NCI-H774 (cell line): Measurements from ENCODE around the gene PLA2G7.
"Not testable (repeated sequence)": the region's sequence is repeated elsewhere in the genome, so short reads cannot be mapped to it uniquely, and the experiment has no call there.

Experiments used
- DNase-seq: peaks from one replicate; lab custom pipeline; 2025; lab: John Stamatoyannopoulos, UW

Gene PLA2G7

DNA sequence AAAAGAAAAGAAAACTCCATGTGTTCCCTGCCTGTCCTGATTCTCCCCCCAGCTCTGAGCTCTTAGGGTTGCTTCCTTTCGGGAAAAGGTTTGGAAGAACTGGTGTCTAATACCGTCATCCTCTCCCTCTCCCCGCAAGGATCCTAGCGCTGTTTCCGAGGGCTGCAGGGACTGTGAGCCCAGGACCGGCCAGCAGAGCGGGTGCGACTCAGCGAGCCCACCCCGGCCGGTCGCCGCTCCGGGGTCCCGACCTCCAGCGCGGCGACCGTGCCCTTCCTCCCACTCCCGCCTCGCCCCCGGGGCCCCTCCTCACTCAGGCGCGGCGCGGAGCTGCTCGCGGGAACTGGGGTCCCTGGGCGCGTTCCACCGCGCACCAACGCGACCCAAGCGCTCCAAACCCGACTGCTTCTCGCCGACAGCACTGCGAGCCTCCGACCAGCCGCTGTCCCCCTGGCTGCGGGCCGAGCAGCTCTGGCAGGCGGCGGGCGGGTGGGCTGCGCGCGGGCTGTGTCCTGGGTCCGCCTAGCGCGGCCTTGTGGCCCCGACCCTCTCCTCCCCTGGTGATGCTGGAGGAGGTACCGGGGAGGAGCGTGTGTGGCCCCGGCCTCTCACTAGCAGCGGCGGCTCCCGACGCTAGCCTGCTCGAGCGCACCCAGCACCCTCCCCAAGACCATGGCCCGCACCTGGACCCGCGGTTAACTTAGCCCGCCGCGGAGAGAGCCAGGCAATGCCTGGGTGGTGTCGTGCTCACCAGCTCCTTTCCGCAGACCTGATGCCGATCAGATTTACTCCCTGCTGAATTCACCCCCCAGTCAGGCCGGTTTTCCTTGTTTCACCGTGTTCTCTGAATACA is at the start of gene PLA2G7:
Gene PLA2G7 (minus strand): TSS at position 509 of the 853 bp plus-strand sequence. CDS start 12,484 bp downstream, outside the sequence.
- DNase-seq: no peak

DNA sequence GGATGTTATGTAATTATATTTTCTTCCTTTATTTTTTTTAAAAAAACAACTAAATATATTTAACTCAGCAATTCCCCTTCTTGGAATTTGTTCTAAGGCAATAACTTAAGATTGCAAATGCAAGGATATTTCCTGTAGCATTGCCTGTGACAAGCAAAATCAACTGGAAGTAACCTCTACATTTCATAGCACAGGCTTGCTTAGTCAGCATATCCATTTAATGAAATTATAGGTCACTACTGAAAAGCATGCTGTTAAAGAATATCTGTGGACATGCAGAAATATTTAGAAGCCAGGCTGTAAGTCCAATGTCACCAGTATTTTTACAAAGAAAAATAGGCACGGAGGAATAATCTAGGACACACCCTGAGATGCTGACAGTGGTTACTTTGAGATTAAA is 49.4 kb upstream of the PLA2G7 start:
- no peak for DNase-seq

DNA sequence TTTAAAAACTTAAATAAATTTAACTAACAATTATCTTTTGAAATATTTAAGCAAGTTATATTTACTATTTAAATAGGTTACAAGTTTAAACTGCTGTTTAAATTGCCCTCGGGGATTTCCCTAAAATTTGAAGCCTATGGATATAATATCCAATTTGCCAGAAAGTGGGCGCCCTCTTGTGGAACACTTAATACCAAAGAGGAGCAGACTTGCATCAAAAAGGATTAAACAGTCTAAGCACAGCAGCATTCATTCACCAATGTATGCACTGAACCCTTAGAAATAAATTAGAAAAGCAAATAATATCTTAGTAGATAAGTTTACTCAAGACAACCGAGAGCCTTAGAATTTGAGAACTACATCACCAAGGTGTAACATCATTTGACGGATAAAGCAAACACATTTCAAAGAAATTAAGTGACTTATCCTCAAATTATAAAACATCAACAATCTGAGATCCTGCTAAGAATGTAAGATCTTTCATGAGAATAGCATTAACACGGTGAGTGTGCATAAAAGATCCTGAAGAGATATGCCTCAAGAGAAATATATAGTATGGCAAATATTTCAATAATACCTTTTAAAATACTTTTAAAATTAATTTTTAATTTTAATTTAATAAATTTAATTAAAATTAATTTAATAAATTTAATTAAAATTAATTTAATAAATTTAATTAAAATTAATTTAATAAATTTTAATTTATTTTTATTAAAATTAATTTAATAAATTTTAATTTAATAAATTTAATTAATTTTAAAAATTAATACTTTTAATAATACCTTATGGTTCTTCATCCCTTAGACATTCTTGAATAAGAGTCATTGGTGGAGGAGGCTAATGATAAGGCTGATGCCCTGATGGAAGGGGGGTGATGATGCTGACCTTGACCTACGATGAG is 46.6 kb upstream of the PLA2G7 start:
- DNase-seq: peak; percentile 62

DNA sequence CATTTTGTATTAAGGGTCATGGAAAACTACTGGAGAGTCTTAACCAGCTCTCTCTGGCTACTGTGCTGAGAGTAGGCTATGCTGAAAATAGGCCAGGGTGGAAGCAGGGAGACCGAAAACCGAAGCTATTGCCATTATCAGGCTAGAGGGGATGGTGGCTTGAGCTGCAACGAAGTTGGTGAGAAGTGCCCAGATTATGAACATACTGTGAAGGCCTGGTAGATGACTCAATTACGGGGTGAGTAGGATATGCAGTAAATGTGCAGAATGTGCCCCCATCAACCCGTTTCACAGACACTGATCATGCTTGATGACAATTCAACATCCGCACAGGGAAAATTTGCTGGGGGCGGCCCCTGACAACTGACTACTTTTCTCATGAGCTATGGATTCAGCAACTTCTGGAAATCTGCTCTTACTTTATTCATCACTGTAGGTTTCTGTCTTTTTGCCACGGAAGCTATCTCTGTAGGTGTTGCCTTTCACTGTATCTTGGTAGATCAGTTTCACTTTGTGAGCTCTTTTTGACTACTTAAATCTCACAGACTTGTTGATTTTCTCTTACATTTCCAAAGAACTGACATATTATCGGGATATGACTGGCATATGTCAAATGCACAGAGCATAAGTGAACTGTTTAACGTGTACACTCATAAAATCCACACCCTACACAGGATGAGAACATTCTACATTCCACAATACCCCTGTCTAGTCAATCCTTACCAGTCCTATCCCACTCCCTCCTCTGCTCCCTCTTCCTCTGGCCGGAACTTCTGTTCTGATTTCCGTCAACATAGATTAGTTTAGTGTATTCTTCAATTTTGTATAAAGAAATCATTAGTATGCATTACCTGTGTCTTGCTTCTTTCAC is 42.5 kb upstream of the PLA2G7 start:
- DNase-seq: no peak

DNA sequence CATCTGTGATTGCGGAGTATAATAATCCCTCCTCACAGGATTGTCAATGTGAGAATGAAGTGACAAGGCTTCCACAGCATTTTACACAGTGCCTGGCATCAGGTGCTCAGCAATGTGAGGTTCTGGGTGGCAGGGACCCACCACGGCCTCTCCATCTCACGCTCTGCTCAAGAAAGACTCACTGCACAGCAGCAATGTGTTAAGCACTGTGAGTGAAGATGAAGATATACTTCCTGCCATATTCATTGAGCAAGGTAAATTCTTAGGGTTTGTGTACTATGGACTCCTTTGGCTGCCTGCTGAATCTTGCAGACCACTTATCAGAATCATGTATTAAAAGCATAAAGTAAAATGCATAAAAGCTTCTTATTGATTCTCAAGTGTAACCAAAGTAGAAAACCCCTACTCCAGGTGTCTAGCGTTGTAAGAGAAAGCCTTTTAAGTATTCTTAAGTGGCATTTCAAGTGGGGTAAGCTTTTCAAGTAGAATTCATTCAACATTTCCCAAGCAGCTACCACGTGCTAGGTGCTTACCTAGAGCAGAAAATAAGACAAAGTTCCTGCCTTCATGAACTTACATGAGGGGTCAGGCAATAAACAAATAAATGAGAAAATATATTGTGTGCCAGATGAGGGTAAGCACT is 41.0 kb upstream of the PLA2G7 start:
- no peak for DNase-seq

DNA sequence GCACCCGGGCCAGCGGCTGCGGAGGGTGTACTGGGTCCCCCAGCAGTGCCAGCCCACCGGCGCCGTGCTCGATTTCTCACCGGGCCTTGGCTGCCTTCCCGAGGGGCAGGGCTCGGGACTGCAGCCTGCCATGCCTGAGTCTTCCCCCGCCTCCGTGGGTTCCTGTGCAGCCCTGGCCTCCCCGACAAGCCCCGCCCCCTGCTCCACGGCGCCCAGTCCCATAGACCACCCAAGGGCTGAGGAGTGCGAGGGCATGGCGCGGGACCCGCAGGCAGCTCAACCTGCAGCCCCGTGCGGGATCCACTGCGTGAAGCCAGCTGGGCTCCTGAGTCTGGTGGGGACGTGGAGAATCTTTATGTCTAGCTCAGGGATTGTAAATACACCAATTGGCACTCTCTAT is 39.6 kb upstream of the PLA2G7 start:
- not testable (repeated sequence) for DNase-seq

DNA sequence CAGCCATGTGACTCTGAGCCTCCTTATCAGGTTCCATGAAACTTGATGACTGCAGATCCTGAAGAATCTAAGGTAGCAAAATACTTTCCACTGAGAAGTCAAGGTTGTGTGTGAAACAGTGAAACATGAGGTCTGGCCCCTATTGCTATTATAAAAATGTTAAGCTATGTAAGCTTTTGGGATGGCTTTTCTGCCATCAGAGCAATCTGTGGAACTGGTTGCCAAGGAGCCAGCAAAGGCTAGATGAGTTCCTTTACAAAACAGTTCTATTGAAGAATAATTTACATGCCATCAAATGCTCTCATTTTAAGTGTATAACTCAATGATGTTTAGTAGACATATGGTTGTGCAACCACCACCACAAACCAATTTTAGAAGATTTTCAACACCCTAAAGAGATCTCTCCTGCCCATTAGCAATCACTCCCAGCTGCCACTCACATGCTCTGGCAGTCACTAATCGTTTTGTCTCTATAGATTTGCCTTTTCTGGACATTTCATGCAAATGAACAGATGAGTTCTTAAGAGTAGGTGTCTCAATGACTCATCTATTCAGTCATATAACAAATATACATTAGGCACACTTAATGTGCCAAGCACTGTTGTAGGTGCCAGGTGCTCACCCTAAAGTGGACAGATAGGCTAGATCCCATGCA is 38.2 kb upstream of the PLA2G7 start:
- DNase-seq: no peak

DNA sequence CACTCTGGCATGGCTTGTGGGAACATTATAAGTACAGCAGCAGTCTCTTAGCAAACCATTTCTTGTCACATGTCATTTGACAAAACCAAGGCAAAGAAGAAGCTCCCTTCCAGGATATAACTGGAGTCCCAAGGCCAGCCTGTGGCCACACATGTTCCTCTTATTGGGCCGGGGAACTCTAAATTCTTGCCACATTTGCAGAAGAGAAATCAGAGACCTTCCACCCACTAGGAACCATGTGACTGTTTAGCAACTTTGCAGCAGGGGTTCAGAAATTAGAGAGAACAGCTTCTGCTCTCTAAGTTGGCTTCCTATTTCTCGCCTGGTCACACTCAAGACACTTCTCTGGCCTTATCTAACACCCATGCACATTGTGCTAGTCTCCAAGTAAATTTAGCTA is 37.6 kb upstream of the PLA2G7 start:
- DNase-seq: no peak

DNA sequence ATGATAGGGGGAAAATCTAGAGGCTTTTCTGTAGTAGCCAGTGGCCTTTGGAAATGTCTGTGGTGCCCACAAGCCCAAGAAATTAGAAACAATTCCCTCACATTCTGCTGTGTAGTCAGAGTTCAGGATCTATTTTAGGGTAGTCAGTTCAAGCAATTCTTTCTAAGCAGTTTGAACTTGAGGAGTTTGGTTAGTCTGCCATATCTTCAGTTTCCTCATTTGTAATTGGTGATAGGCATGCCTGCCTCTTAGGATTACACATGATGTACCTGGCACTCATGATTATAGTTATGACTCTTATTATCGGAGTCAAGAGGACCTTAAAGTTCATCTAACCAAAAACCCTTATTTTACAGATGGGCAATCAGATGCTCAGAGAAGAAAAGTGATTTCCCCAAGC is 36.8 kb upstream of the PLA2G7 start:
- no peak for DNase-seq

DNA sequence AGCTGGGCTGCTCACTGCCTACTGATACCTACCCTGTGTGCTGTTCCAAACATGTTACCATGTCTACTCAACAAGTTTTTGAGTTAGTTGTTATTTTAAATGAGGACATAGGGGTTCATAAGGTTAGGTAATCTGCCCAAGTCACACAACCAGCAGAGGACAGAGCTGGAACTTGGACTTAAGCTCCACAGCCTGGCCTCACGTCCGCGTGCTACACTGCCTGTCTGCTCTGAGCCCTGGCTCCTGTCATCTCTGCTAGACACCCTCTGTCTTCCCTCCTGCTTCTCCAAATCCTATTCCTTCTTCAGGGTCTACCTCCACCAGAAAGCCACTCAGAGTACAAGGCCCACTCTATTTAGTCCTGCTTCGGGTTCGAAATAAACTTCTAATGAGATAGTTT is 29.8 kb upstream of the PLA2G7 start:
- DNase-seq: no peak

DNA sequence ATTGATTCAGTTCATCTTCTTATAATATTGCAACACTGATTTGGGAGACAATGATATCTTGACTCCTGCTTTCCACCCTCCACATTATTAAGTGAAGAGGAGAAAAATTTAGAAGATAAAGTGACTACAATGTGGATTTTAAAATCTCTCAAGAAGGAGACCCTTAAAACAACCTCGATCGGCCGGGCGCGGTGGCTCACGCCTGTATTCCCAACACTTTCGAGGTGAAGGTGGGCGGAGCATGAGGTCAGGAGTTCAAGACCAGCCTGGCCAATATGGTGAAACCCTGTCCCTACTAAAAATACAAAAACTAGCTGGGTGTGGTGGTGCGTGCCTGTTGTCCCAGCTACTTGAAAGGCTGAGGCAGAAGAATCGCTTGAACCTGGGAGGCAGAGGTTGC is 29.1 kb upstream of the PLA2G7 start:
- not testable (repeated sequence) for DNase-seq

DNA sequence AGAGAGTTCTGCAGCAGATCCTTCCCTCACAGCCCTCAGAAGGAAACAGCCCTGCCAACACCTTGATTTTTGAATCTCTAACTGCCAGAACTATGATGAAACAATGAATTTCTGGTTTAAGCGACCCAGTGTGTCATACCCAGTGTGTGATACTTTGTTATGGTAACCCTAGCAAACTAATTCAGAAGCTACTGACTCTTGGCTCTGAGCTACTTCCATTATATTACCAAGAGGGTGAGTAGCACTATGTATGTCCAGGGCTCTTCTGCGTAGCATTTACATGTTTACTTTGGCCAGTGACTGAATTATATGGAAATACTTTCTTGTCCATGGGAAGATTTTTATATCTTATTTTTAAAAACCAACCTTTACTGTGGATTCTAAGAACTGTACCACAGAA is 28.3 kb upstream of the PLA2G7 start:
- DNase-seq: no peak

DNA sequence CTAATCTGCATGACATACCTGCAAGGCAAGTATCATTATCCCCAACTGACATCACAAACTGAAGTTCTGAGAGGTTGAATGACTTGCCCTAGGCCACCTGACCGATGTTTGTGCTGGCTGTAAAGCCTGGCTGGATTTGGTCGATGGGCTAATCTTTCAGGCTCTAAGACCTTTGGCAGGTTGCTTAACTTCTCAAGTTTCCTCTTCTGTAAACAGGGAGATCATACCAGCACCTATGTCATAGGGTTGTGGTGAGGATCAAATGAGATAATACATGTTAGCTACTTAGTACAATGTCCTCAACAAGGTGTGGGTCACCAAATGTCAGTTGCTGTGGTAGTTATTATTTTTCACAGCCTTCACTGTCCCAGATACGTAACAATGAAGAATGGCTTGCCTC is 25.8 kb upstream of the PLA2G7 start:
- DNase-seq: no peak

DNA sequence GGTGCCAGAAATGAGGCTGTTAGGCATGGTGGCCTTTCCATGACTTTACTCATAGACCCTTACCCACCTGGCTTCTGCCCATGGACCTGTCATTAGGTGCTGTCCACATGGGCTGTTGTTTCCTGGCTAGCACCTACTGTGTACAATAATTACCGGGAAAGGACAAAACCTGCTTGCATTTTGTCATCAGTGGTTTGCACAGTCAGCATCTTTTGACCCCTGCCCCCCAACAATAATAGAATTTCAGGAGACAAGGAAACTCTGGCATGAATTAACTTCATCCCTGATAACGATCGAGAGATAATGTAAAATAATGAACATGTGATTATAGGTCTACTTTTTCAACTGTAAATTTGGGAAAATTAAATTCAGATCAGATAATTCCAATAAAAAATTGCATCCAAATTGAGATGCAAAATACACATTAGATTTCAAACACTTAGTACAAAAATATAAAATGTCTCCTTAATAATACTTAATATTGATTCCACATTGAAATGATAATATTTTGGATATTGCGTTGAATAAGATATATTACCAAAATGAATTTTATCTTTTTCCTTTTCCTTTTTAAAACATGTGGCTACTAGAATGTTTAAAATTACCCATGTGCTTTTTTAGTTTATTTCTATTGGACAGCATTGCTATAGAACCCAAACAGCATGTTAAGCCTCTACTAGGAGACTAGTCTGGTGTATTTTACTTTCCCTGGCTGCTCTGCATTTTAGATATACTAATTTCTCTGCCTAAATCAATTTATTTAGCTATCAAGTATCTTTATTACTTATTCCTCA is 24.0 kb upstream of the PLA2G7 start:
- DNase-seq: no peak

DNA sequence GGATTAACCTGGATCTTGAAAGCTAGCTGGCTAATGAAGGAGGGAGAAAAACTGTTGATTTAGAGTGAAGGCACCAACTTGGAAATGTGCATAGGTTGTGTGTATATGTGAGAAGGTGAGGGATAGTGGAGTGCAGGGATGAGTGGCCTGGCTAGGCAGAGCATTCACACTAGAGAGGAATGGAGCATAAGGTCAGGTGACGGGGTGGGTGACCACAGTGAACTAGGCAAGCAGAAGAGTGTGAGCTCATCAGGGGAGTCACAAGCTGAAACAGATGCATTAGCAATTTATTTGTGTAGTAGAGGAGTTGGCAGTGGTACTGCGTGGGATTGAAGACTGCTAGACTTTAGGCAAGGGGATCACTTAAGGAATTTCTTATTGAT is 22.0 kb upstream of the PLA2G7 start:
- no peak for DNase-seq

DNA sequence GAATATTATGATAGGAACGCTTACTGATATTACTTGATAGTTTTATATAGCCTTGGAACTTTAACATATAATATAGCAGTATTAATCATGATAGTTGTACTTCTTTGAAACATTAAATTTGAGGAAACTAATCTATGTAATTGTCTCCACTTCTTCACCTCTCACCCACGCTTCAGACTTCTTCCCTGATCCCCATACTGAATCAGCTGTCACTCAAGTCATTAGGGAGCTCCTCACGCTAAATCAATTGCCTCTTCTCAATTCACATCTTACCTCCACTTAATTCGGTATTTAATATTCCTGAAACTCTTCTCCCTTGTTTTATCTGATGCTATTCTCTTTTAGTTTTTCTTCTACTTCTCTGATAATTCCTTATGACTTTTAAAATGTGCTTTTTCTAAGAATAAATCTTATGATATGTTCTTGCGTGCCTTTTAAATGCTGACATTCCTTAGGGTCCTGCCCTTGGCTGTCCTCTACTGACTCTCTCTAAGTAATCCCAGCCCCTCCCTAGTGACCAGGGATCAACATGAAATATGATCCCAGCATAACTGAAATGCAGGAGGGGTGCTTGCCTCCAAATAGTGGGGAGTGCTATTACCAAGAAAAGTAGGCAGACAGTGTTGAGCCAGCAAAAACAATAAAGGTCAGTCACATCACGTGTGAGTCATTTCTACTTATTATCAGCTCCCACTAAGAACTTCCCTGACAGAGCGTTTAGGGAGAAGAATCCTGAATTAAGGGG is 21.5 kb upstream of the PLA2G7 start:
- no peak for DNase-seq

DNA sequence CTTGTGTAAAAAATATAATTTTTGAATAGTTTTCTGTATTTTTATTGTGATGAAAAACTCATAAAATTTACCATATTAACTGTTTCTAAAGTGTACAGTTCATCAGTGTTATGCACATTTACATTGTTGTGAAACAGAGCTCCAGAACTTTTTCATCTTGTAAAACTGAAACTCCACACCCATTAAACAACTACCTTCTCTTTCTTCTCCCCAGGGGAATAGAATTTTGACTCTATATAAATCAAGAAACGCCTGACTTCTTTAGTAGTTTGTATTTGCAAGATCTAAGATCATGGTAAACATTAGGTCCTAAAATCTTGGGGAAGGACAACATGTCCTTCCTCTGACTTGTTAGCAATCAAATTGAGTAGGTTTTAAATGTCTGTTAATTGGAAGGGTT is 20.7 kb upstream of the PLA2G7 start:
- DNase-seq: no peak

DNA sequence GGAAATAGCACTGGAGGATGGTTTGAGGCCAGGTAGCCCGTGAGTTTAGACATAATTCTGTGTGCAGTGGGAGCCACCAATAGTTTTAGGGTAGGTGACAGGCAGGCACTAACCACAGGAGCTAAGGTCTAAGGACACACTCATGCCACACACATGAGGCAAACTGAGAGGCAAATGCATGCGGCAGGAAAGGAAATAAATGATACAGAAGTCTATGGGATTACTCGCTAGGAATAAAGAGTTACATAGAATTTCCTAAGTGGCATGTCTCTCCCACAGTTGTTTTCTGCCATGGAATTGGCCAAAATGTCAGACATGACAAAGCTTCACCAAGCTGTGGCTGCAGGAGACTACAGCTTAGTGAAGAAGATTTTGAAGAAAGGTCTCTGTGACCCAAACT is 16.5 kb upstream of the PLA2G7 start:
- DNase-seq: no peak

DNA sequence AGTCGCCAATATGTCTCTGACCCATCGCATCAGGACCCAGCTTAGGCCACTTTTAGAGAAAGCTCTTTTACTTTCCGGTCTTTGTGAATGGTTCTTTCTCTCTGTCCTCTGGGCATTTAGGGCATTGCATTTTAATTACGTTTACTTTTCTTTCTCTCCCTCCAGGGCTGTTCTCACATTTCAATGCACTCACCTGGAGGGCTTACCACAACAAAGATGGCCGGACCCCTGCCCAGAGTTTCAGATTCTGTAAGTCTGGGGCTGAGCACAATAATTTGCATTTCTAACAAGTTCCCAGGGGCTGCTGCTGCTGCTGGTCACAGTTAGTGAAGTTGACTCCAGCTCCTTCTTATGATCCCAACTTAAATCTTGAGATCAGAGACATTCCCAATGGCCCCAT is 14.6 kb upstream of the PLA2G7 start:
- no peak for DNase-seq
